ENCODE measurements around the gene TPSB2.

TPSB2 gene

DNA sequence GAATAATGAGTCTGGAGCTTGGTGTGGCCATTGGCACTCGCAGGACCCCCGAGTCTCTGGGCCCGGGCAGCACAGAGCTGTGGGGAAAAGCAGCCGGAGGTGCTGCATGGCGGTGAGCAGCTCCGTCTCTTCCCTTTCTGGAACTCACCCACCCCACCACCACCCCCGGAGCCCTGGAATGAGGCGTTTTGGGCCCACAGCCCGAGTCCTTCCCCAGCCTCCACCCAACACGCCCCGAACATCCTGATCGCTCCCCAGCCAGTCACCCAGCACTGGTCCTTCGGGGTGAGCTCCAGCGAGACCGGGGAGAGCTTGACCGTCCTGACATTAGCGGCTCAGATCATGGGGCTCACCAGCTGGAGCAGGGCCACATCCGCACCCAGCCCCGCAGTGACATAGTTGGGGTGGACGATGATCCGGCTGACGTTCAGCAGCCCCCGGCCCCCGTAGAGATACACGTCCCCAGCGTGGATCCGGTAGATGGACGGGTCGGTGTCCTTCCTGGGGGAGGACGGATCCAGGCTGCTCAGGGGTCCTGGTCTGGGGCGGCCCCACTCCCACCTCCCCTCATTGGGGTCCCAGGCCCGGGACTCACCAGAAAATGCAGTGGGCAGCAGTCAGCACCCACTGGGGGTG is 32.3 kb upstream of the TPSB2 start:
- no peak for DNase-seq
- Histone ChIP-seq H3K9me3 (peaks cover 4% of the 10 kb centered on the region; the same call in 1 of the 2 replicates), H3K27me3 (peaks cover 84% of the 10 kb centered on the region), H3K36me3 (no peaks in the 10 kb centered on the region), H3K4me1 (no peaks in the 10 kb centered on the region), H3K4me3 (ENCODE audit: low read depth, low read length) (no peak overlapping the region)
- TF ChIP-seq, protein P1, sequence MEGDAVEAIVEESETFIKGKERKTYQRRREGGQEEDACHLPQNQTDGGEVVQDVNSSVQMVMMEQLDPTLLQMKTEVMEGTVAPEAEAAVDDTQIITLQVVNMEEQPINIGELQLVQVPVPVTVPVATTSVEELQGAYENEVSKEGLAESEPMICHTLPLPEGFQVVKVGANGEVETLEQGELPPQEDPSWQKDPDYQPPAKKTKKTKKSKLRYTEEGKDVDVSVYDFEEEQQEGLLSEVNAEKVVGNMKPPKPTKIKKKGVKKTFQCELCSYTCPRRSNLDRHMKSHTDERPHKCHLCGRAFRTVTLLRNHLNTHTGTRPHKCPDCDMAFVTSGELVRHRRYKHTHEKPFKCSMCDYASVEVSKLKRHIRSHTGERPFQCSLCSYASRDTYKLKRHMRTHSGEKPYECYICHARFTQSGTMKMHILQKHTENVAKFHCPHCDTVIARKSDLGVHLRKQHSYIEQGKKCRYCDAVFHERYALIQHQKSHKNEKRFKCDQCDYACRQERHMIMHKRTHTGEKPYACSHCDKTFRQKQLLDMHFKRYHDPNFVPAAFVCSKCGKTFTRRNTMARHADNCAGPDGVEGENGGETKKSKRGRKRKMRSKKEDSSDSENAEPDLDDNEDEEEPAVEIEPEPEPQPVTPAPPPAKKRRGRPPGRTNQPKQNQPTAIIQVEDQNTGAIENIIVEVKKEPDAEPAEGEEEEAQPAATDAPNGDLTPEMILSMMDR (IDR thresholded peaks at IDR 0.05; ENCODE audit: low read depth, low read length), result no peak

DNA sequence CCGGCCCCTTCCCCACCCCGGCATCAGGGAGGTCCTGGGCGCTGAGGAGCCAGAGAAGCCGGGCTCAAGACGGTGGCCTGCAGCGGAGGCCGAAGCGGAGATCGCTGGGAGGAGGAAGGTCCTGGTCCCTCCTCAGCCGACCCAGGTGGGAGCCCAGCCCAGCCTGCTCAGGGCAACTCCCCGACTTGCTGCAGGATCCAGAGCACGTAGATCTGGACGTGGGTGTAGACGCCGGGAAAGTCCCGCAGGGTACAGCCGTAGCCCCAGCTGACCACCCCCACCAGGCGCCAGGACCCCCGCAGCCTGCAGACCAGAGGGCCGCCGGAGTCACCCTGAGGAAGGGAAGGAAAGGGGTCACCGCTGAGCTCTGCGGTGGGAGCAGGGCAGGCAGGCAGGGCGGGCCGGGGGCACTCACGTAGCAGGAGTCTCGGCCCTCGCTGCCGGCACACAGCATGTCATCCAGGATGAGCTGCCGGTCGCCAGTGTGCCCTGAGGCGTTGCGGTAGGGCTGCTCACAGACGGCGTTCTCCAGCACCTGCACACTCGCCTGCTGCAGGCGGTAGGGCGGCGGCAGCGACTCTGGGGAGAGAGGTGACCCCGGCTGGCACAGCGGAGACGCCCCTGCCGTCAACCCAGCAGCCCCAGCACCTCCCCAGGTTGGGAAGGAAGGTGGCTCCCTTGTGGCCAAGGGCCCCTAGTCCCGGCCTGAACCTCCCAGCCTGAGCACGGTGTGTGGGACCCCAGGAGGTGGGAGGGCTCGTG is 31.3 kb upstream of the TPSB2 start:
- TF ChIP-seq, protein P1 (IDR thresholded peaks at IDR 0.05; ENCODE audit: low read depth, low read length), result no peak
- H3K36me3 ChIP-seq, result no peaks in the 10 kb centered on the region
- no peaks in the 10 kb centered on the region for H3K4me1 ChIP-seq
- DNase-seq, result peak; percentile 73
- no peaks in the 10 kb centered on the region for H3K9me3 ChIP-seq
- no peak overlapping the region for H3K4me3 ChIP-seq (ENCODE audit: low read depth, low read length)
- H3K27me3 ChIP-seq, result peaks cover 80% of the 10 kb centered on the region

DNA sequence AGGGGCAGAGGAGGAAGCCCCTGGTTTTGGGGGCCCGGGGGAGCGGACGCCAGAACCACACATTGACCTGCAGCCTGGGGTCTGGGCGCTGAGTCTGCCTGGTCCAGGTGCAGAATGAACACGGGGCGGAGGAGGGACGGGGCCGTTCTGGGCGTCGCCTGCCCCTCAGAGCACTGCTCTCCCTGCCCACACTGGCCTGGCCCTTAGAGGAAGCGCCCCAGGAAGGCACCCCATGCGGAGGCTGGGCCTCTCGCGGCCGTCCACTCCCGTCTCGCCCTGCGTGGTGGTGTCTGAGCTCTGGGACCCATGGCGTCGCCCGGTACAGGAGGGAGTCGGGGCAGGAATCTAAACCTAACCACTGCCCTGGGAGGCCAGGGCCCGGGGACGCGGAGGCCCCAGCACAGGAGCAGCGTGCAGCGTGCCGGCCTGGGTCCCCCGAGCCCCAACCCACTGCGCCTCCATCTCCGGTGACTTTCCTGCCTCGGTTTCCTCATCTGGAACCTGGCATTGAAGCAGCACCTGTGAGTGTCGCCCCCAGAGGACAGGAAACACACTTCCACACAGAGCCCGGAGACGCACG is 30.2 kb upstream of the TPSB2 start:
- Histone ChIP-seq H3K9me3 (no peaks in the 10 kb centered on the region), H3K4me3 (ENCODE audit: low read depth, low read length) (no peak overlapping the region), H3K4me1 (no peaks in the 10 kb centered on the region), H3K27me3 (peaks cover 69% of the 10 kb centered on the region), H3K36me3 (no peaks in the 10 kb centered on the region)
- TF ChIP-seq, protein P1 (IDR thresholded peaks at IDR 0.05; ENCODE audit: low read depth, low read length), result no peak
- DNase-seq, result no peak

DNA sequence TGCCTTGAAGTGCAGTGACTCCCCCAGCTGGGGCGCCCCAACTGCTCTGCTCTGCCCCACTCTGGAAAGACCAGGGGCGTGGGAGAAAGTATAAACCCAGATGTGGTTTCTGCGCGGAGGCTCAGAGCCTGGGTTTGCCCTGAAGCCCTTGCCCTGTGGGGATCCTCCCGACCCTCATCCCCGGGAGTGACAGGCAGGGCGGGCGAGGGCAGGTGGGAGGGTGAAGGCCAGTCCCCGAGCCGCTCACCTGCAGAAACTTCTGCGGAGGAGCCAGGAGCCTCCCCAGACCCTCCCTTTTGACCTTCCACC is 29.7 kb upstream of the TPSB2 start:
- H3K9me3 ChIP-seq, result no peaks in the 10 kb centered on the region
- H3K4me1 ChIP-seq, result no peaks in the 10 kb centered on the region
- H3K27me3 ChIP-seq, result peaks cover 69% of the 10 kb centered on the region
- H3K36me3 ChIP-seq, result no peaks in the 10 kb centered on the region
- no peak for DNase-seq
- TF ChIP-seq, protein P1 (IDR thresholded peaks at IDR 0.05; ENCODE audit: low read depth, low read length), result no peak
- H3K4me3 ChIP-seq (ENCODE audit: low read depth, low read length), result no peak overlapping the region

DNA sequence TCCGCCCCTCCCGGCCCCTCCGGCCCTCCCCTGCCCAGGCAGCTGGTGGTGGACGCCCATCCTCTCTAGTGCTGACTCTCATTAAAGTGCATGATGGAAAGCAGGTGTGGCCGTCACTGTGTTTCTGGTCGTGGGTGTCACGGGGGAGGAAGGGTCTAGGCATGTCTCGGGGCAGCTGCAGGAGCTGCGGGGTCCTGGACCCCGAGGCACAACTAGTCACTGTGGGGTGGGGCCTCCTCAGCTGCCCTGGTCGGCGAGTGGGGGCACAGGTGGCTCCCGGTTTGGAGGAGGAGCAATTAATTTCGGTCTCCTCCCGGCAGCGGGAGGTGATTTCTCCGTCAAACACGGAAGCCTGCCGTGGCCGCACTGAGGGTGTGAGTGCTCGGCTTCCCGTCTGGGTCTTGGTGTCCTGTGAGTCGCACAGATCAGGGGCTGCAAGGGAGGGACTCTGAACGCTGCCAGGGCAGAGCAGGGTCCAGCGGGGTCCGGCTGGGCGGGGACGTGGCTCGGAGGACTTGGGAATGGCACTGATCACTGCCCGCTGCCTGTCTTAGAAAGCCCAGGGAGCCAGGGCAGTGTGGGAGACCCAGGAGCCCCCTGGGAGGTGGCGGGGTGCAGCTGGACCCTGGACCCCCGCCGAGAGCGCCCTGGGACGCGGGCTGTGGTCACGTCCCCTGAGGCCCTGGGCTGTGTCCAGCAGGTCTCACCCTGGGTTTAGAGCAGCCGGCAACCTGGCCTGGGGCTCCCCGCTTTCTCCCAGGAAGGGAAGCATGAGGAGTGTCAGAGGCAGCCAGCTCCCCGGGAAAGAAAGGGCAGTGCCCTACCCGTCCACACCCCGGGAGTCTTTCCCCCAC is 29.1 kb upstream of the TPSB2 start:
- TF ChIP-seq, protein P1 (IDR thresholded peaks at IDR 0.05; ENCODE audit: low read depth, low read length), result no peak
- no peaks in the 10 kb centered on the region for H3K4me1 ChIP-seq
- H3K36me3 ChIP-seq, result no peaks in the 10 kb centered on the region
- H3K4me3 ChIP-seq (ENCODE audit: low read depth, low read length), result no peak overlapping the region
- DNase-seq, result no peak
- no peaks in the 10 kb centered on the region for H3K9me3 ChIP-seq
- H3K27me3 ChIP-seq, result peaks cover 67% of the 10 kb centered on the region

All from BE2C (cell line).